Stimulated activated CD4-positive, alpha-beta T cell treated with anti-CD3 and anti-CD28 coated beads, Interleukin-2, amount 100 ng/mL, for 48 hours (primary cell): Measurements from ENCODE around the gene SHROOM2.

Source experiments
- DNase-seq, 2 donors: peaks; one replicate each; pipeline ENCODE4 v3.0.0-alpha.2; 2020

Gene SHROOM2

GRCh38 chrX:9903146-9903545, 116.9 kb downstream of the SHROOM2 start:
- no peak for DNase-seq

GRCh38 chrX:9905288-9905687, 119.1 kb downstream of the SHROOM2 start:
- no peak for DNase-seq

GRCh38 chrX:9905721-9906120, 119.5 kb downstream of the SHROOM2 start:
- DNase-seq, result no peak

- DNase-seq, result no peak
Measured at GRCh38 chrX:9906919-9907318, 120.7 kb downstream of the SHROOM2 start.

- DNase-seq, result no peak
Measured at GRCh38 chrX:9907645-9908387, 121.6 kb downstream of the SHROOM2 start.

- DNase-seq, result no peak
Measured at GRCh38 chrX:9909254-9909653, 123.0 kb downstream of the SHROOM2 start.

- DNase-seq, result no peak
Measured at GRCh38 chrX:9911487-9911886, 125.3 kb downstream of the SHROOM2 start.

GRCh38 chrX:9912351-9913145, 126.3 kb downstream of the SHROOM2 start:
- no peak for DNase-seq

- DNase-seq, result no peak
Measured at GRCh38 chrX:9913146-9913433, 126.9 kb downstream of the SHROOM2 start.

- no peak for DNase-seq
Measured at GRCh38 chrX:9917861-9918260, 131.6 kb downstream of the SHROOM2 start.

GRCh38 chrX:9919632-9920172, 133.5 kb downstream of the SHROOM2 start:
- DNase-seq, result no peak

GRCh38 chrX:9921407-9921806, 135.2 kb downstream of the SHROOM2 start:
- DNase-seq, result no peak

GRCh38 chrX:9923357-9923756, 137.1 kb downstream of the SHROOM2 start:
- DNase-seq, result no peak

GRCh38 chrX:9926002-9926401, 139.8 kb downstream of the SHROOM2 start:
- no peak for DNase-seq

GRCh38 chrX:9927698-9928482, 141.7 kb downstream of the SHROOM2 start:
- DNase-seq, result no peak

- DNase-seq, result no peak
Measured at GRCh38 chrX:9935436-9935835, 149.2 kb downstream of the SHROOM2 start.

- DNase-seq, result no peak
Measured at GRCh38 chrX:9937761-9938160, 151.5 kb downstream of the SHROOM2 start.

GRCh38 chrX:9938516-9938915, 152.3 kb downstream of the SHROOM2 start:
- DNase-seq, result no peak

GRCh38 chrX:9940421-9940820, 154.2 kb downstream of the SHROOM2 start:
- no peak for DNase-seq

GRCh38 chrX:9942086-9942485, 155.9 kb downstream of the SHROOM2 start:
- DNase-seq, result peak; percentile 41 to 50

- DNase-seq, result no peak
Measured at GRCh38 chrX:9943420-9943819, 157.2 kb downstream of the SHROOM2 start.

- no peak for DNase-seq
Measured at GRCh38 chrX:9947131-9947794, 161.0 kb downstream of the SHROOM2 start.

GRCh38 chrX:9948406-9948805, 162.2 kb downstream of the SHROOM2 start:
- DNase-seq, result no peak
